ENCODE measurements around the gene MYCBPAP.

The MYCBPAP gene, protein sequence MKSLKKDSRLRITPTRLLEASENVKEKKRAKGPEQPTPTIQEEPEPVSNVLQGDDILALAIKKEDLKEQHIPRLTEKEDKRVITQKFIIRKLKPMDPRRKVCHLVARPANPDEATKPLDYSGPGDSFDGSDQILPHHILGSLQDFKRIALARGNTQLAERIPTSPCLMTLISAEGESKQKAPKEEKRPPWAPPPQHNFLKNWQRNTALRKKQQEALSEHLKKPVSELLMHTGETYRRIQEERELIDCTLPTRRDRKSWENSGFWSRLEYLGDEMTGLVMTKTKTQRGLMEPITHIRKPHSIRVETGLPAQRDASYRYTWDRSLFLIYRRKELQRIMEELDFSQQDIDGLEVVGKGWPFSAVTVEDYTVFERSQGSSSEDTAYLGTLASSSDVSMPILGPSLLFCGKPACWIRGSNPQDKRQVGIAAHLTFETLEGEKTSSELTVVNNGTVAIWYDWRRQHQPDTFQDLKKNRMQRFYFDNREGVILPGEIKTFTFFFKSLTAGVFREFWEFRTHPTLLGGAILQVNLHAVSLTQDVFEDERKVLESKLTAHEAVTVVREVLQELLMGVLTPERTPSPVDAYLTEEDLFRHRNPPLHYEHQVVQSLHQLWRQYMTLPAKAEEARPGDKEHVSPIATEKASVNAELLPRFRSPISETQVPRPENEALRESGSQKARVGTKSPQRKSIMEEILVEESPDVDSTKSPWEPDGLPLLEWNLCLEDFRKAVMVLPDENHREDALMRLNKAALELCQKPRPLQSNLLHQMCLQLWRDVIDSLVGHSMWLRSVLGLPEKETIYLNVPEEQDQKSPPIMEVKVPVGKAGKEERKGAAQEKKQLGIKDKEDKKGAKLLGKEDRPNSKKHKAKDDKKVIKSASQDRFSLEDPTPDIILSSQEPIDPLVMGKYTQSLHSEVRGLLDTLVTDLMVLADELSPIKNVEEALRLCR

GRCh38 chr17:50507871-50508572, at the start of gene MYCBPAP:
Gene MYCBPAP, plus strand, starts transcription at chr17:50508439. Its CDS starts 236 bp downstream, at chr17:50508675.
- peak; percentile 95 for DNase-seq

DNA sequence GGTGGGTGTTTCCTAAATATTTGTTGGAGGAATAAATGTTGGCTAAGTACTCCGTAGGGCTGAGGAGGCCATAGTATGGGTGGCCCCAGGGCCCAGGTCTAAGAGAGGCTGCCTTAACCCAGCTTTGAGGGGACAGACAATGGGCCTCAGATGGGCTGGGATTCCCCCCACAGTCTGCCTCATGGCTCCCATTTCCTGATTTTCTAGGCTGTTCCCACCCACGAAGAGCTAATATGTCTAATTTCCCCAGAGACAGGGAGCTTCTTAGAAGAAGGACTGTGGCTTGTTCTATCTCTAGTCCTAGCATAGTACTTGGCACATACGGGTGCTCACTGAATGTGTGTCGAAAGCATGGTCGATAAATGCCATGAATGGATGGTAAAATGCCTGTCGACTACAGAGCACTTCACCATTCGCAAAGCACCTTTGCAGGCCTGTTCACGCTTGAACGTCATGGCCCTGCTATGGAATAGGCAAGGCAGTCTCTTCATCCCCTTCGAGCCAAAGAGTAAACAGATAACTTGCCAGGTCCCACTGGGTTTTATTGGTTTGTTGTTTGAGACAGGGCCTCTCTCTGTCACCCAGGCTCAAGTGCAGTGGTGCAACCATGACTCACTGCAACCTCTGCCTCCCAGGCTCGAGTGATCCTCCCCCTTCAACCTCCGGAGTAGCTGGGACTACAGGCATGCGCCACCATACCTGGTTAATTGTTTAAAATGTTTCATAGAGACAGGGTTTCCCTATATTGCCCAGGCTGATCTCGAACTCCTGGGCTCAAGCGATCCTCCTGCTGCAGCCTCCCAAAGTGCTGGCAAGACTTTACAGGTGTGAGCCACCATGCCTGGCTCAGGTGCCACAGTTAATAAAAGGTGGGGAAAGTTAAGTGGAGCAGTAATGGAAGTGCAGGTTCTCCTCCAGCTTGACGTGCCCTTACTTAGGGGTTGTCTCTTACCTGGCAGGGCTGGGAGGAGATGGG, 49.2 kb upstream of the MYCBPAP start:
- peak; percentile 90 for DNase-seq

DNA sequence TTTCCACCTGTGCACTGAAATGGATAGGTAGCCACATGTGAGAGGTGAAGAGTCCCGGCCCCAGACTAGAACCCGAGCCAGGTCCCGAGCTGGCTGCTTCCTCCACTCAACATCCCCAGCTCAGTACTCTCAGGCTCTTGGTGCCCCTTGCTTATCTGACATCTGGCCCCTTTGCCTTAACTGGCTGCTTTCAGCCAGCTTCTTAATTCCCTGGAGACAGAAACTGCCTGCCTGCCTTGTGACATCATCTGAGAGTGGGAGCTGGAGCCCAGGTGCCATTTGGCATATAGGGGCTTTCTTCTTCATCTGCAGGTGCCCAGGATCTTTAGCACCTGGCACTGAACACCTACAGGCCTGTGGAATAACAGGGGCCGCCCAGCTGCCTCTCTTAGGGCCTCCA, 48.5 kb upstream of the MYCBPAP start:
- no peak for DNase-seq

GRCh38 chr17:50460831-50461526, 47.3 kb upstream of the MYCBPAP start:
- DNase-seq: no peak

GRCh38 chr17:50461550-50462132, 46.6 kb upstream of the MYCBPAP start:
- DNase-seq: no peak

GRCh38 chr17:50462446-50462845, 45.8 kb upstream of the MYCBPAP start:
- DNase-seq: no peak

DNA sequence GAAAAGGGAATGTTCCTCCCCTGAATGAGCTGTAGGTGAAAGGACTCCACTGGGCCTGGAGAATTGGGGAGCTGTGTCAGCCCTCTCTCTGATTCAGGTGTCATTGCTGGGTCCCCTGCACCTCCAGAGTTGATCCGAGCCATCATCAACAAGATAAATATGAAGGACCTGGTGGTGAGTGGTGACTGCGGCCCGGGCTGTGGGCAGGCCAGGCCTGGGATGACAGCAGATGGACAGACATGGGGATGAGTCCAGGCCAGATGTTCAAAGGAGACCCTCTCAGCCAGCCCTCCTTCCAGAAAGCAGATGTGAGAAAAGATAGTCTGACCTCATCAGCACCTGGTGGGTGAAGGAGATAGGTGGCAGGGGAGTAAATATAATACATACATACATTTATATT, 44.1 kb upstream of the MYCBPAP start:
- no peak for DNase-seq

- no peak for DNase-seq
These were observed 43.5 kb upstream of the MYCBPAP start for GRCh38 chr17:50464736-50465135.

DNA sequence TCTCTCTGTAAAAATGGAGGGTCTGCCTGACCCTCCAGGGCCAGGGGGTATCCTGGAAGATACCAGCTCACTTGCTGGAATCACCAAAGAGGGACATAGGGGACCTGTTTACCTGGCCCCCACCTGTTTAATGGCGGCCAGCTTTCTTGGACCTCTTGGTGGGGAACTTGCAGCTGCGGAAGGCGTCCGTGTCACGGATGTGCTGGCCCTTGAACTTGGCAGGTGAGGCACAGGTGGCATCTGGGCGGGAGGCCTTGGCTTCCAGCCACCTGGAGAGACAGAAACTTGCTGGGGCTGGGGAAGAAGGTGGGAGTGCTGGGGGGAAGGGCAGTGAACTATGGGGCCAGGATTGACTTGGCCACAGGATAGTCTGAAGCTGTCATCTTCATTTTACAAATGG, 43.1 kb upstream of the MYCBPAP start:
- DNase-seq: no peak

- DNase-seq: no peak
These were observed 42.6 kb upstream of the MYCBPAP start for GRCh38 chr17:50465635-50466034.

DNA sequence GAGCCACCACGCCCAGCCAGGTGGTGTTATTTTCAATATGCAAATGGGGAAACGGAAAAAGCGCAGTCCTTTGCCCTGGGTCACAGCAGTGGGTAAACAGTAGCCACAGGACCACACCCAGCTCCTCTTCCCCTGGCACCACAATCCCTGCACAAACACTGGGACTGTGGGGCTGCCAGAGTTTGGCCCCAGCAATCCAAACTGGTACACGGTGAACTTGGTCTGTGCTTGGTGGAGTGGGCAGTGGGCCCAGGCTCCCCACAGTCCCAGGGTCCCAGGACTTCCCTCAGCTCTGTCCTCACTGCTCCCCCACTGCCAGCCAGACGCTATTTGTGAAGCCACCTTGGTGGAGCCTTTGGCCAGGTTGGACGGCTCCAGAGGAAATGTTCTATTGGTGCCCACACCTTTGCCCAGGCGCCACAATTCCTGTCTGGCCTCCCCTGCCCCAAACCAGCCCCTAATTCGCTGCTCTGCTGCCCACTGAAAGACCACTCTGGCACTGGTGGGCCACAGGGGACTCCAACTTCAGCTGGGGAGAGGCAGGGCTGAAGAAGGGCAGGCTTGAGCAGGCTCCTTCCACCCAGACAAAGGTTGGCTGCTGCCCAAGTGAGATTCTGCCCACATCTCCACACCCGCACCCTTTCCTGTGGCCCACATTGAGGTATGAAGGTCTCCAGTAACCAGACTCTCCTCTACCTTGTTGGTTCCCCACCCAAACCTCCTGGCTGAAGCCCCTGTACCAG, 41.7 kb upstream of the MYCBPAP start:
- DNase-seq: peak; percentile 68

GRCh38 chr17:50467114-50467854, 41.0 kb upstream of the MYCBPAP start:
- no peak for DNase-seq

DNA sequence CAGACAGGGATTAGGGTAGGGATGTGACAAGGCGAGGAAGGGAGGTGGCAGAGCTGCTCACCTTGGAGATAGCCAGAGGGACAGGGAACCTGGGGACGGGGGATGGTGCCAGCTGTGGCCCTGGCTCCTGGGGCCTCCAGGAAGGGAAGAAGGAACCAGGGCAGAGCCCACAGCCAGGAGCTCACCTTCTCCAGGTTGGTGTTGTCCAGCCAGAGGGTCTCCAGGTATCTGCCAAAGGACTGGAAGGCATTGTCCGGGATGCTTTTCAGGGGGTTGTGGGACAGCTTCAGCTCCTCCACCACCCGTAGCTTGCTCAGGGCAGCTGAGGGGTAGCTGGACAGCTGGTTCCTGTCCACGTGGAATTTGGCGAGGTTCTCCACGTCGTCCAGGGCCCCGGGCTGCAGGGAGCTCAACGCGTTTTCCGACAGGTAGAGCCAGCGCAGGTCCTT, 40.4 kb upstream of the MYCBPAP start:
- DNase-seq: no peak

DNA sequence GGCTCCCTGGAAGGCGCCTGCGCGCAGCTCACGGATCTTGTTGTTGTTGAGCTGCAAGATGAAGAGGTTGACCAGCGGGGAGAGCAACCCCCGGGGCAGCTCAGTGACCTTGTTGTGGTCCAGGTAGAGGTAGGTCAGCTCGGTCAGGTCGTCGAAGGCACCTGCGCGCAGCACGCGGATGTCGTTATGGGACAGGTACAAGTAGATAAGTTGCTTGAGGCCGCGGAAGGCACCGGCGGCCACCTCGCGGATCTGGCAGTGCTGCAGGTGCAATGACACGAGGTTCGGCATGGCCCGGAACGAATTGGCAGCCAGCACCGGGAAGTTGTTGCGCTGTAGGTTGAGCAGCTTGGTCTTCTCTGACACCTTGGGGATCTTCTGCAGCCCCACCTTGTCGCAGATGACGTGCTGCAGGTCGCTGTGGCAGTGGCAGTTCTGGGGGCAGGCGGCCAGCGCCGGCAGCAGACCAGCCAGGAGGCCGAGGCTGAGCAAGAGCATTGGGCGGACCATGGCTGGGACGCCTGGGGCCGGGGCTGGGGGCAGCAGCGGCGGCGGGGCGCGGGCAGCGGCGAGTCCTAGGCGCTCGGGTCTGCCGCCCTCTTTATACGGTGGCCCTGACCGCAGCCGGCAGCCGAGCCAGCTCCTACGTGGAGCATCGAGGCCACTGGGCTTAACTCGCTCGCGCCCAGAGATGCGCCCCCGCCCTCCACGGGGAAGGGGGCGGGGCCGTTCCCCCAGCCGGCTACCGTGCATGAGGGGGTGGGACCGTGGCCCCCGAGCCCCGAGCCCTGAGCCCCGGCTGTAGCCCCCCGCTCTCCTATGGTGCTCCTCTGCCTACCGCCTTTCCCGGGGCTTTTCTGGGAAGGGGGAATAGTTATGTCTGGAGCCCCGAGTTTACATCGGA, 39.7 kb upstream of the MYCBPAP start, which contains the start of gene CHAD:
Gene CHAD (minus strand): TSS at position 577 of the 904 bp plus-strand sequence. CDS start 67 bp downstream, at position 510.
- no peak for DNase-seq

GRCh38 chr17:50469208-50469605, 39.0 kb upstream of the MYCBPAP start:
- no peak for DNase-seq

GRCh38 chr17:50469671-50470305, 38.5 kb upstream of the MYCBPAP start:
- DNase-seq: no peak

DNA sequence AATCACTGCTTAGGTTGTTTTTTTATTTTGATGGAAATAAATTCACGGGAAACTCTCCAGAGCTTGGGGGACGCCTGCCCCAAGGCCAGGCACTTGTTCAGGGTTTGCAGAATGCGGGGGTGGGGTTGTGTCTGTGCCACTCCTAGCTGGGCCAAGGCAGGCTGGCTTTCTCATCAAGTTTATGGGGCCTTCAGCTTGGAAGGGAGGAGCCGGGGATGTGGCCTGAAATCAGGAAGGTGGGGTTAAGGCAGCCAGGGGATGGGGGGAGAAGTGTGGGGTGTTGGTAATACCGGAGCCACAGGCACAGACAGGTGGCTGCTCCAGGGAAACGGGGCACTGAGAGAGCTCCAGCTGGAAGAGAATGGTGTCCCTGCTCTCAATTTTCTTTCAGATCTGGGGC, 37.8 kb upstream of the MYCBPAP start:
- DNase-seq: no peak
